ENCODE data around the gene PRR22. TPM values are rescaled to one million over a fixed set of nuclear protein-coding genes. Genes with fewer than 3 reads are reported as not detected.

PRR22 gene
- total RNA-seq, 1 donor from 2014 or later: 5.4 TPM

DNA sequence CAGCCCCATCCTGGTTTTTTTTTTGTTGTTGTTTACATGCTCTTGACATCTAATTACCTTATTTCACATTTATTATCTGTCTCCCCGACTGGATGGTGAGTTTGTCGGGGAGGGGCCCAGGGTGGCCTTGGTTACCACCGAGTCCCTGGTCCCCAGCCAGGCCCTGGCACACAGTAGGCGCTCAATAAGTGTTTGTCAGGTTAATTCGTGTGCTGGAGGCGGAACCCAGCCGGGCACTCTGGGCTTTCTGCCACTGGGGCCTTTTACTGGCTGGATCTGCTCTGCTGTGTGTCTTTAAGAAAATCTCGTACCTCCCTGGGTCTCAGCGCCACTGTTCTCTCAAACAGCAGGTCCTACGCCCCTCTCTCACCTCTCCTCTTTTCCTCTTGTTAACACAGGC is 24.9 kb upstream of the PRR22 start:
- peaks cover 34% of the 10 kb centered on the region for H3K27me3 Mint-ChIP-seq (ENCODE audit: low read depth)
- H3K27ac Mint-ChIP-seq: no peak overlapping the region
- H3K9me3 Mint-ChIP-seq: no peaks in the 10 kb centered on the region
- no peaks in the 10 kb centered on the region for H3K36me3 Mint-ChIP-seq
- no peak for DNase-seq (ENCODE audit: low spot score in 2 of 2, unreplicated experiment in 2 of 2)
- TF ChIP-seq, protein P1, sequence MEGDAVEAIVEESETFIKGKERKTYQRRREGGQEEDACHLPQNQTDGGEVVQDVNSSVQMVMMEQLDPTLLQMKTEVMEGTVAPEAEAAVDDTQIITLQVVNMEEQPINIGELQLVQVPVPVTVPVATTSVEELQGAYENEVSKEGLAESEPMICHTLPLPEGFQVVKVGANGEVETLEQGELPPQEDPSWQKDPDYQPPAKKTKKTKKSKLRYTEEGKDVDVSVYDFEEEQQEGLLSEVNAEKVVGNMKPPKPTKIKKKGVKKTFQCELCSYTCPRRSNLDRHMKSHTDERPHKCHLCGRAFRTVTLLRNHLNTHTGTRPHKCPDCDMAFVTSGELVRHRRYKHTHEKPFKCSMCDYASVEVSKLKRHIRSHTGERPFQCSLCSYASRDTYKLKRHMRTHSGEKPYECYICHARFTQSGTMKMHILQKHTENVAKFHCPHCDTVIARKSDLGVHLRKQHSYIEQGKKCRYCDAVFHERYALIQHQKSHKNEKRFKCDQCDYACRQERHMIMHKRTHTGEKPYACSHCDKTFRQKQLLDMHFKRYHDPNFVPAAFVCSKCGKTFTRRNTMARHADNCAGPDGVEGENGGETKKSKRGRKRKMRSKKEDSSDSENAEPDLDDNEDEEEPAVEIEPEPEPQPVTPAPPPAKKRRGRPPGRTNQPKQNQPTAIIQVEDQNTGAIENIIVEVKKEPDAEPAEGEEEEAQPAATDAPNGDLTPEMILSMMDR (IDR thresholded peaks at IDR 0.05; ENCODE audit: unreplicated experiment): no peak
- no peak overlapping the region for H3K4me3 Mint-ChIP-seq
- peaks cover 2% of the 10 kb centered on the region for H3K4me1 Mint-ChIP-seq

- H3K36me3 Mint-ChIP-seq: no peaks in the 10 kb centered on the region
- no peaks in the 10 kb centered on the region for H3K9me3 Mint-ChIP-seq
- TF ChIP-seq, protein P1 (IDR thresholded peaks at IDR 0.05; ENCODE audit: unreplicated experiment): no peak
- H3K4me3 Mint-ChIP-seq: no peak overlapping the region
- peaks cover 6% of the 10 kb centered on the region for H3K4me1 Mint-ChIP-seq
- DNase-seq (ENCODE audit: low spot score in 2 of 2, unreplicated experiment in 2 of 2): no peak
- no peak overlapping the region for H3K27ac Mint-ChIP-seq
- H3K27me3 Mint-ChIP-seq (ENCODE audit: low read depth): peaks cover 35% of the 10 kb centered on the region
Observed at GRCh38 chr19:5809053-5809452, 24.5 kb upstream of the PRR22 start.

- peaks cover 40% of the 10 kb centered on the region for H3K27me3 Mint-ChIP-seq (ENCODE audit: low read depth)
- DNase-seq (ENCODE audit: low spot score in 2 of 2, unreplicated experiment in 2 of 2): no peak
- peaks cover 11% of the 10 kb centered on the region for H3K4me1 Mint-ChIP-seq
- H3K4me3 Mint-ChIP-seq: no peak overlapping the region
- TF ChIP-seq, protein P1 (IDR thresholded peaks at IDR 0.05; ENCODE audit: unreplicated experiment): no peak
- H3K36me3 Mint-ChIP-seq: no peaks in the 10 kb centered on the region
- no peaks in the 10 kb centered on the region for H3K9me3 Mint-ChIP-seq
- no peak overlapping the region for H3K27ac Mint-ChIP-seq
Observed at GRCh38 chr19:5808120-5808816, 23.7 kb upstream of the PRR22 start.

DNA sequence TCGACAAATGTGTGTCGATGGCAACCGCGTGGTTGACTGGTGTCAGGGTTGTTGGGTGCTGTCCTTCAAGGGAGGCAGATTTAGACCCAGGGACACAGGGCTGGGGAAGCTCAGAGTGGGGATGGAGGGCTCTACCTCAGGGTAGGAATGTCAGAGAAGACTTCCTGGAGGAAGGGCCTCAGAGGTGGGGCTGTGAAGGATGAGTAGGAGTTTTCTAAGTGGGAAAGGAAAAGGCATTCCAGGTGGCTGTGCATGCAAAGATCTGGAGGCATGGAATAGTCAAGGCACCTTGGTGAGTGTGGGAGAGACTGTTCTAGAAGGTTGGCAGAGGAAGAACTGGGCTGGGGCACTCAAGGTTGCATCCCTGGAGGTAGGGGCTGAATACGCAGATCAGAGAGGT is 22.4 kb upstream of the PRR22 start:
- TF ChIP-seq, protein P1 (IDR thresholded peaks at IDR 0.05; ENCODE audit: unreplicated experiment): no peak
- Mint-ChIP-seq H3K4me3 (no peak overlapping the region), H3K4me1 (peaks cover 19% of the 10 kb centered on the region), H3K27ac (no peak overlapping the region), H3K9me3 (no peaks in the 10 kb centered on the region), H3K36me3 (no peaks in the 10 kb centered on the region), H3K27me3 (ENCODE audit: low read depth) (peaks cover 46% of the 10 kb centered on the region)
- DNase-seq (ENCODE audit: low spot score in 2 of 2, unreplicated experiment in 2 of 2): no peak

GRCh38 chr19:5806133-5806489 is 21.6 kb upstream of the PRR22 start:
- Mint-ChIP-seq H3K9me3 (no peaks in the 10 kb centered on the region), H3K36me3 (no peaks in the 10 kb centered on the region), H3K27me3 (ENCODE audit: low read depth) (peaks cover 46% of the 10 kb centered on the region), H3K4me3 (peak overlapping the region; percentile 51), H3K27ac (no peak overlapping the region), H3K4me1 (peaks cover 20% of the 10 kb centered on the region)
- DNase-seq (ENCODE audit: low spot score in 2 of 2, unreplicated experiment in 2 of 2): no peak
- TF ChIP-seq, protein P1 (IDR thresholded peaks at IDR 0.05; ENCODE audit: unreplicated experiment): peak; percentile 6
